ENCODE results near the gene METTL24. TPM values are rescaled to one million over a fixed set of nuclear protein-coding genes. Genes with fewer than 3 reads are reported as not detected.
"Not testable (repeated sequence)": the region's sequence is repeated elsewhere in the genome, so short reads cannot be mapped to it uniquely, and the experiment has no call there.

Gene METTL24
- total RNA-seq, 4 donors from 2014 or later = 16.9 to 32.8 (median 23.5) TPM

- Histone ChIP-seq H3K27me3 (no peaks in the 10 kb centered on the region), H3K36me3 (peaks cover 0 to 9% (median 3%) of the 10 kb centered on the region in 4 donors), H3K27ac (replicated peaks in 1 of 4) (no peak overlapping the region), H3K4me3 (no peak overlapping the region), H3K9me3 (no peaks in the 10 kb centered on the region), H3K4me1 (peaks cover 0 to 5% (median 0%) of the 10 kb centered on the region in 4 donors)
- no peak for DNase-seq (ENCODE audit: extremely low spot score)
- TF ChIP-seq POLR2AphosphoS5 (IDR thresholded peaks at IDR 0.05) = no peak
- intact Hi-C loops (cut with DNase I) = no loop called here
- 97% methylated on average over 1 of the region's 1 CpG for WGBS
Observed at GRCh38 chr6:110317189-110317588, 41.0 kb downstream of the METTL24 start.

- H3K36me3 ChIP-seq = peaks cover 0 to 9% (median 3%) of the 10 kb centered on the region in 4 donors
- peaks cover 0 to under 1% (median 0%) of the 10 kb centered on the region in 4 donors for H3K4me1 ChIP-seq
- no peaks in the 10 kb centered on the region for H3K9me3 ChIP-seq
- TF ChIP-seq POLR2AphosphoS5 (IDR thresholded peaks at IDR 0.05) (no peak), CTCF (IDR thresholded peaks at IDR 0.05) (no peak), EP300 (IDR thresholded peaks at IDR 0.05) (no peak), POLR2A (IDR thresholded peaks at IDR 0.05; ENCODE audit: low read depth) (no peak)
- intact Hi-C loops (cut with DNase I) = no loop called here
- H3K4me3 ChIP-seq = no peak overlapping the region
- no peaks in the 10 kb centered on the region for H3K27me3 ChIP-seq
- no peak overlapping the region for H3K27ac ChIP-seq (replicated peaks in 1 of 4)
- DNase-seq (ENCODE audit: extremely low spot score) = no peak
- 90% methylated on average over 3 of the region's 3 CpGs for WGBS
Observed at GRCh38 chr6:110315869-110316398, 42.2 kb downstream of the METTL24 start.

GRCh38 chr6:110315207-110315868, 42.8 kb downstream of the METTL24 start:
- no peak overlapping the region for H3K27ac ChIP-seq (replicated peaks in 1 of 4)
- no peaks in the 10 kb centered on the region for H3K9me3 ChIP-seq
- H3K27me3 ChIP-seq = no peaks in the 10 kb centered on the region
- TF ChIP-seq EP300 (IDR thresholded peaks at IDR 0.05) = no peak
- no peak for TF ChIP-seq CTCF (IDR thresholded peaks at IDR 0.05)
- TF ChIP-seq POLR2AphosphoS5 (IDR thresholded peaks at IDR 0.05) = no peak
- TF ChIP-seq POLR2A (IDR thresholded peaks at IDR 0.05; ENCODE audit: low read depth) = no peak
- H3K4me3 ChIP-seq = no peak overlapping the region
- H3K36me3 ChIP-seq = peaks cover 0 to 9% (median 3%) of the 10 kb centered on the region in 4 donors
- 92% methylated on average over 6 of the region's 6 CpGs for WGBS
- no peak for DNase-seq (ENCODE audit: extremely low spot score)
- intact Hi-C loops (cut with DNase I) = no loop called here
- peaks cover 0 to 7% (median 1%) of the 10 kb centered on the region in 4 donors for H3K4me1 ChIP-seq

- no peak for DNase-seq (ENCODE audit: extremely low spot score)
- no peak for TF ChIP-seq POLR2A (IDR thresholded peaks at IDR 0.05; ENCODE audit: low read depth)
- H3K27me3 ChIP-seq = no peaks in the 10 kb centered on the region
- 84% methylated on average over 3 of the region's 3 CpGs for WGBS
- peaks cover 0 to 18% (median 3%) of the 10 kb centered on the region in 4 donors for H3K36me3 ChIP-seq
- intact Hi-C loops (cut with DNase I) = no loop called here
- H3K4me3 ChIP-seq = no peak overlapping the region
- peaks cover 0 to 7% (median 1%) of the 10 kb centered on the region in 4 donors for H3K4me1 ChIP-seq
- H3K9me3 ChIP-seq = no peaks in the 10 kb centered on the region
- no peak overlapping the region for H3K27ac ChIP-seq (replicated peaks in 1 of 4)
Observed at GRCh38 chr6:110310861-110311446, 47.2 kb downstream of the METTL24 start.

GRCh38 chr6:110309432-110309831, 48.7 kb downstream of the METTL24 start:
- 81% methylated on average over 4 of the region's 4 CpGs for WGBS
- H3K27me3 ChIP-seq; intact Hi-C loops (cut with DNase I): not testable (repeated sequence)

GRCh38 chr6:110307368-110307767, 50.8 kb downstream of the METTL24 start:
- H3K27me3 ChIP-seq = no peaks in the 10 kb centered on the region
- no peak overlapping the region for H3K4me3 ChIP-seq
- WGBS = 70% methylated on average over 2 of the region's 2 CpGs
- peaks cover 0 to 9% (median 0%) of the 10 kb centered on the region in 4 donors for H3K36me3 ChIP-seq
- H3K27ac ChIP-seq (replicated peaks in 1 of 4) = no peak overlapping the region
- intact Hi-C loops (cut with DNase I) = no loop called here
- DNase-seq (ENCODE audit: extremely low spot score) = no peak
- peaks cover 0 to 7% (median 1%) of the 10 kb centered on the region in 4 donors for H3K4me1 ChIP-seq
- TF ChIP-seq POLR2AphosphoS5 (IDR thresholded peaks at IDR 0.05) = no peak
- no peak for TF ChIP-seq POLR2A (IDR thresholded peaks at IDR 0.05; ENCODE audit: low read depth)
- TF ChIP-seq EP300 (IDR thresholded peaks at IDR 0.05) = no peak
- TF ChIP-seq CTCF (IDR thresholded peaks at IDR 0.05) = no peak
- H3K9me3 ChIP-seq = no peaks in the 10 kb centered on the region

More at GRCh38 chr6:110309432-110309831, 48.7 kb downstream of the METTL24 start:
- not testable (repeated sequence) for DNase-seq (ENCODE audit: extremely low spot score); H3K36me3 ChIP-seq; H3K4me1 ChIP-seq; H3K9me3 ChIP-seq; H3K4me3 ChIP-seq; H3K27ac ChIP-seq (replicated peaks in 1 of 4)

GRCh38 chr6:110305832-110306231, 52.3 kb downstream of the METTL24 start:
- H3K36me3 ChIP-seq; H3K27ac ChIP-seq (replicated peaks in 1 of 4); H3K4me3 ChIP-seq; H3K4me1 ChIP-seq; H3K9me3 ChIP-seq; DNase-seq (ENCODE audit: extremely low spot score); intact Hi-C loops (cut with DNase I); H3K27me3 ChIP-seq: not testable (repeated sequence)
- WGBS = 95% methylated on average over 2 of the region's 2 CpGs

GRCh38 chr6:110303692-110304091, 54.5 kb downstream of the METTL24 start:
- H3K4me1 ChIP-seq; H3K36me3 ChIP-seq; H3K9me3 ChIP-seq; H3K4me3 ChIP-seq; intact Hi-C loops (cut with DNase I); DNase-seq (ENCODE audit: extremely low spot score); H3K27me3 ChIP-seq; H3K27ac ChIP-seq (replicated peaks in 1 of 4): not testable (repeated sequence)
- WGBS = 90% methylated on average over 2 of the region's 6 CpGs

All from esophagus muscularis mucosa (tissue), 4 donors.